Activated CD8-positive, alpha-beta T cell treated with anti-CD3 and anti-CD28 coated beads, Interleukin-2, amount 10 ng/mL, durations not matched to agents 7 days and 5 days (primary cell): ENCODE measurements around the gene ATM. TPM values are rescaled to one million over a fixed set of nuclear protein-coding genes. Genes with fewer than 3 reads are reported as not detected.

Experiments used
- ATAC-seq: fragments of 150-1000 bp; cut with Tn5 transposase; one replicate; pipeline ENCODE4 v1.10.0; 2021; ENCODE audit warnings: moderate library complexity
- CTCF ChIA-PET: fragments of 350-600 bp; sonication (Branson Sonifier 250); formaldehyde crosslinking; loops from one replicate; lab custom pipeline; 2021; ENCODE audit warnings: antibody characterized with exemption; lab: Charles Lee
- POLR2A ChIA-PET: fragments of 350-600 bp; sonication (Branson Sonifier 250); formaldehyde crosslinking; loops from one replicate; lab custom pipeline; 2021; ENCODE audit warnings: antibody characterized with exemption; lab: Charles Lee
- DNase-seq: peaks from one replicate; pipeline ENCODE4 v3.0.0-alpha.2; 2020
- H3K27ac Mint-ChIP-seq: one replicate; pipeline ENCODE4 v1.8.0; 2021; ENCODE audit warnings: mild to moderate bottlenecking, mixed read lengths
- H3K27me3 Mint-ChIP-seq: one replicate; pipeline ENCODE4 v1.8.0; 2021; ENCODE audit warnings: low read depth, mixed read lengths
- H3K36me3 Mint-ChIP-seq: one replicate; pipeline ENCODE4 v1.8.0; 2021; ENCODE audit warnings: low read depth, mixed read lengths
- H3K4me1 Mint-ChIP-seq: one replicate; pipeline ENCODE4 v1.8.0; 2021; ENCODE audit warnings: low read depth, mixed read lengths
- H3K4me3 Mint-ChIP-seq: one replicate; pipeline ENCODE4 v1.8.0; 2021; ENCODE audit warnings: mild to moderate bottlenecking, mixed read lengths
- H3K9me3 Mint-ChIP-seq: one replicate; pipeline ENCODE4 v1.8.0; 2022; ENCODE audit warnings: mixed read lengths; ENCODE audit not compliant: insufficient read depth
- total RNA-seq, 2 experiments: library from RNA; stranded (reverse); gene quantifications; one replicate each; pipeline ENCODE4 v1.2.3, GENCODE V29; 2021

The ATM gene
- total RNA-seq, 2 experiments from 2014 or later, result 206 to 214 TPM

DNA sequence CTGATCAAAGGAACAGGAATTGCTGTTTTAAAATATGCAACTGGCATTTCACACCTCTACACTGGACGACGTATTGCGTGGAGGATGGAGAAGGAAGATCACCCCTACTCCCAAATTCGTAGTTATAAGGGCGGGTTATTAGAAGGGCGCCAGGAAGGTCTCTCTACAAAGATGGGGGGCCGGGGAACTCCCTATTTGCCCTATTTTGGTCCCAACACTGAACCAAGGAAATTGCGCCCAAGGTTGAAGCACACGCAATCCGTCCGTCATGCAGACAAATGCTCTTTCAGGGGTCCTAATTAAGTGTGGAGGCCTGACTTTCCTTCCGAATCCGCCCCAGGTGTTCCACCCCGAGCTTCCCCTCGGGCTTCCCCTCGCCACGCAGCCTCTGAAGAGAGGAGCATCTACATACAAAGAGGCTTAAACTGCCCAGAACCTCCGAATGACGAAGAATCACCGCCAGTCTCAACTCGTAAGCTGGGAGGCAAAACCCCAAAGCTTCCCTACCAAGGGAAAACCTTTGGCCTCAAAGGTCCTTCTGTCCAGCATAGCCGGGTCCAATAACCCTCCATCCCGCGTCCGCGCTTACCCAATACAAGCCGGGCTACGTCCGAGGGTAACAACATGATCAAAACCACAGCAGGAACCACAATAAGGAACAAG lies 825 bp upstream of the ATM start:
- Mint-ChIP-seq H3K4me3 (no peak overlapping the region), H3K4me1 (peaks cover 41% of the 10 kb centered on the region), H3K36me3 (peaks cover 68% of the 10 kb centered on the region)

DNA sequence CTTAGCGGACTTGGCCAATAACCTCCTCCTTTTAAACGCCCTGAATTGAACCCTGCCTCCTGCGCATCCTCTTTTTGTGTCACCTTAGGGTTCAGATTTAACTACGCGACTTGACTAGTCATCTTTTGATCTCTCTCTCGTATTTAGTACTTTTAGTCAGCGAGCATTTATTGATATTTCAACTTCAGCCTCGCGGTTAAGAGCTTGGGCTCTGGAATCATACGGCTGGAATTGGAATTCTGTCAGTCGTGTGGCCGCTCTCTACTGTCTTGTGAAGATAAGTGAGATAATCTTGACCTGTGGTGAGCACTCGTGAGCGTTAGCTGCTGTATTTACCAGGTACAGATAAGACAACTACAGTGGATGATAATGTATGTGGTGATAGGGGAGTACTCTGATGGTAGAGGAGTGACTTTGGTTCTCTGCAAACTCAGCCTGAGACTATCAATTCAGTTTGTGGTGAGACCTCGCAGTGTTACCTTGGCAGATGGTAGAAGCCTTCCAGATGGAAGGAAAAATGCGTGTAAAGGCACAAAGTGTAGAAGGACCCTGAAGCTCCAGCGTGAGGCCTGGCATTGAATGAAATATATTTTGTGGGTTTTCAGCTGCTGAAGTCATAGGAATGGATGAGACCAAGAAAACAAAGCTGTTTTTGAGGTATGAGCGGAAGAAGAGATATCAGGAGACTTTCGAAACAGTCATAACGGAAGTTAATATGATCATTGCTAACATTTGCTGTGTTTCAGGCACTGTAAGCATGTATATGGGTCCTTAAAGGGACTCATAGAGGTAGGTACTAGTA lies 682 bp downstream of the ATM start:
- Mint-ChIP-seq H3K4me1 (peaks cover 35% of the 10 kb centered on the region), H3K27me3 (no peaks in the 10 kb centered on the region), H3K27ac (no peak overlapping the region), H3K9me3 (no peaks in the 10 kb centered on the region), H3K36me3 (peaks cover 70% of the 10 kb centered on the region), H3K4me3 (no peak overlapping the region)
- DNase-seq, result peak; percentile 57
- ATAC-seq, result peak; percentile 16
- ChIA-PET POLR2A (interaction anchor here (0.6 to 9.2 kb wide), 13 partner anchors 8 to 443 kb away, joined by 3 to 375 read pairs (median 3); partner anchors contain the start of gene CUL5), CTCF (interaction anchor here (0.6 to 7.5 kb wide), 11 partner anchors 10 to 105 kb away, joined by 3 to 111 read pairs (median 4); no protein-coding TSS in a partner anchor)

More for the DNA sequence above, 825 bp upstream of the ATM start:
- no peak overlapping the region for H3K27ac Mint-ChIP-seq
- DNase-seq (no peak), ATAC-seq (no peak)
- no peaks in the 10 kb centered on the region for H3K9me3 Mint-ChIP-seq
- ChIA-PET POLR2A (interaction anchor here (0.6 to 9.2 kb wide), 13 partner anchors 8 to 113 kb away, joined by 3 to 375 read pairs (median 5); partner anchors contain the start of gene ACAT1), CTCF (interaction anchor here (0.7 to 7.5 kb wide), 13 partner anchors 9 to 442 kb away, joined by 3 to 111 read pairs (median 4); partner anchors contain the start of gene CUL5)
- H3K27me3 Mint-ChIP-seq, result no peaks in the 10 kb centered on the region

DNA sequence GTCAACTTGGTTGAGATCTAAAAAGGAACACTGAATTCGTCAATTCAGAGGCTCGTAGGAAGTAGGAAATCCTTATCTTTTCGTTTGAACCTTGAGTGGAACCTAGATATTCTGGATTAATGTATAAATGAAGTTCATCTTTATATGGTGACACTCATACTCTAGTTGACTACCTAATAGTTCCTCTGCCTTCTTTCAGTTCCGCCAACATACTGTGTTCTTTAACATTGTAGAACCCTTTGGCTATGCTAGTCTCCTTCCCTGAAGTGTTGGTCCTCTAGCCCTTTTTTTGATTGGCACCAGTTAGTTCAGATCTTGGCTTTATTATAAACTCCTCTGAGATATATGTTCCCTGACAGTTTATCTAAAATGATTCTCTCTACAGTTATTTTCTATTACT lies 1.5 kb downstream of the ATM start:
- H3K9me3 Mint-ChIP-seq, result no peaks in the 10 kb centered on the region
- no peak for DNase-seq
- no peak overlapping the region for H3K27ac Mint-ChIP-seq
- ATAC-seq, result no peak
- CTCF ChIA-PET, result interaction anchor here (1.1 to 7.5 kb wide), 5 partner anchors 11 to 107 kb away, joined by 3 to 111 read pairs (median 4); no protein-coding TSS in a partner anchor
- H3K36me3 Mint-ChIP-seq, result peaks cover 70% of the 10 kb centered on the region
- H3K4me3 Mint-ChIP-seq, result no peak overlapping the region
- peaks cover 35% of the 10 kb centered on the region for H3K4me1 Mint-ChIP-seq
- no peaks in the 10 kb centered on the region for H3K27me3 Mint-ChIP-seq
- POLR2A ChIA-PET, result interaction anchor here (0.5 to 9.2 kb wide), 11 partner anchors 9 to 215 kb away, joined by 3 to 375 read pairs (median 3); partner anchors contain the start of gene CUL5

DNA sequence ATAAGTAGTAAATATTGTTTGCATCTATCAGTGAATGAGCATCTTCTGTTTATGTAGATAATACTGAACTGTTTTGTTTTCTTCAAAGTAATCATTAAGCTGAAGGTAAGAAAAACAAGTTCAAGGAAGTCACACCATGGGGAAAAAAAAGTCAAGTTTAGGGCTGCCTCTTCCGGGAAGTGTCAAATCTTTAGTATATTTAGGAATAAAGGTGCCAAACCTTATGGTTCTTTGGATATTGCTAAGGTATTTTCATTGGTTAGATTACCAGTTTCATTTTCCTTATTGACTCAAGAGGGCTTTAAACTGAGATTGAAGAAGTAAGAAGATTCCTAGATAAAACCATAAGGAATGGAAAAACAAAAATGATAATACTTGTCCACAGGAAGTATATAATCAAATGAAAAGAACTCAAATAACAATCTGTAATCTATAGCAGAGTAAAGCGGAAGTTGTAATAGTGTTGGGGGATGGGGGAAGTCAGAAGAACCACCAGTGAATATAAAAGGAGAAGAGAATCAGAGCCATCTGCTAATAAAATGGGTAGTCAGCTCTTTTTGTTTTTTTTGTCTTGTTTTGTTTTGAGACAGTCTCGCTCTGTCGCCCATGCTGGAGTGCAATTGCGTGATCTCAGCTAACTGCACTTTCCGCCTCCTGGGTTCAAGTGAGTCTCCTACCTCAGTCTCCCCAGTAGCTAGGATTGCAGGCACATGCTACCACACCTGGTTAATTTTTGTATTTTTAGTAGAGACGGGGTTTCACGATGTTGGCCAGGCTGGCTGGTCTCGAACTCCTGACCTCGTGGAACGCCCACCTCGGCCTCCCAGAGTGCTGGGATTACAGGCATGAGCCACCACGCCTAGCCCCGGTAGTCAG lies 2.3 kb downstream of the ATM start:
- no peaks in the 10 kb centered on the region for H3K9me3 Mint-ChIP-seq
- H3K36me3 Mint-ChIP-seq, result peaks cover 71% of the 10 kb centered on the region
- no peaks in the 10 kb centered on the region for H3K27me3 Mint-ChIP-seq
- ChIA-PET POLR2A (interaction anchor here (0.5 to 9.2 kb wide), 4 partner anchors 9 to 106 kb away, joined by 3 to 375 read pairs (median 16); no protein-coding TSS in a partner anchor), CTCF (interaction anchor here (1.1 to 7.5 kb wide), 3 partner anchors 13 to 108 kb away, joined by 3 to 111 read pairs (median 13); no protein-coding TSS in a partner anchor)
- peaks cover 35% of the 10 kb centered on the region for H3K4me1 Mint-ChIP-seq
- ATAC-seq, result no peak
- no peak overlapping the region for H3K4me3 Mint-ChIP-seq
- peak; percentile 47 for DNase-seq
- H3K27ac Mint-ChIP-seq, result no peak overlapping the region

DNA sequence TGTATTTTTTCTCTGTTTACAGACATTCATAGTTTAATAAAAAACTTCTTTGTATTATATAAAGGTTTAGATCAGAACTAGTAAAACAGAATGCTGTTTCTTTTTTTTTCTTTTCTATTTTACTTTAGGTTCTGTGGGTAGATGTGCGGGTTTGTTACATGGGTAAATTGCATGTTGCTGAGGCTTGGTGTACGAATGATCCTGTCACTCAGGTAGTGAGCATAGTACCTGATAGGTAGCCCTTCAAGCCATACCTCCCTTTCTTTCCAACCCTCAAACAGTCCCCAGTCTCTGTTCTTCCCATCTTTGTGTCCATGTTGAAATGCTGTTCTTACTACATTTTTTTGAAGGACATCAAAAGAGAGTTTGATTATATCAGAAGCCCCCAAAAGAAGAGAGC lies 3.2 kb downstream of the ATM start:
- H3K27me3 Mint-ChIP-seq, result no peaks in the 10 kb centered on the region
- no peak overlapping the region for H3K4me3 Mint-ChIP-seq
- peaks cover 35% of the 10 kb centered on the region for H3K4me1 Mint-ChIP-seq
- ATAC-seq (no peak), DNase-seq (peak; percentile 44)
- H3K27ac Mint-ChIP-seq, result no peak overlapping the region
- ChIA-PET POLR2A (interaction anchor here (0.7 to 9.2 kb wide), 5 partner anchors 8 to 107 kb away, joined by 3 to 375 read pairs (median 4); no protein-coding TSS in a partner anchor), CTCF (interaction anchor here (7.5 kb wide), 1 partner anchor 12 kb away, joined by 111 read pairs; no protein-coding TSS in a partner anchor)
- no peaks in the 10 kb centered on the region for H3K9me3 Mint-ChIP-seq
- H3K36me3 Mint-ChIP-seq, result peaks cover 69% of the 10 kb centered on the region

DNA sequence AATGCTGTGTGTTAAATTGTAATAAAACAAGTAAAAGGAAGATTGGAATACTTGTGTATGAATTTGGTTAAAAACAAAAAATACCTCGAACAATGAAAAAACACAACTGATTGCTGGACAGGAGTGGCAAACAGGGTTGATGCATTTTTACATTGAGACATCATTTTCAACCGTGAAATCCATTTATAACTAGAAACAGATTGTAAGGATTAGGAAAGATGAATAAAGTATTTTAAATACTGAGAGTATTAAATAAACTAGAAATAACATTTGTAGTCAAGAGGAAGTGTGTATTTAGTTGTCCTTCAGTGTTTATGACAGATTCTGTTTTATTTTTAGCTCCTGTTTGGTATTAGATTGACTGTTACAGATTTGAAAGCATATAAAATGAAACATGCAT lies 5.4 kb downstream of the ATM start:
- DNase-seq (no peak), ATAC-seq (no peak)
- Mint-ChIP-seq H3K9me3 (no peaks in the 10 kb centered on the region), H3K27ac (peak overlapping the region; percentile 91), H3K4me1 (peaks cover 49% of the 10 kb centered on the region), H3K4me3 (peak overlapping the region; percentile 79), H3K36me3 (peaks cover 78% of the 10 kb centered on the region), H3K27me3 (no peaks in the 10 kb centered on the region)
- ChIA-PET POLR2A (interaction anchor here (9.2 kb wide), 1 partner anchor 11 kb away, joined by 375 read pairs; no protein-coding TSS in a partner anchor), CTCF (interaction anchor here (1.8 kb wide), 1 partner anchor 10 kb away, joined by 16 read pairs; no protein-coding TSS in a partner anchor)

DNA sequence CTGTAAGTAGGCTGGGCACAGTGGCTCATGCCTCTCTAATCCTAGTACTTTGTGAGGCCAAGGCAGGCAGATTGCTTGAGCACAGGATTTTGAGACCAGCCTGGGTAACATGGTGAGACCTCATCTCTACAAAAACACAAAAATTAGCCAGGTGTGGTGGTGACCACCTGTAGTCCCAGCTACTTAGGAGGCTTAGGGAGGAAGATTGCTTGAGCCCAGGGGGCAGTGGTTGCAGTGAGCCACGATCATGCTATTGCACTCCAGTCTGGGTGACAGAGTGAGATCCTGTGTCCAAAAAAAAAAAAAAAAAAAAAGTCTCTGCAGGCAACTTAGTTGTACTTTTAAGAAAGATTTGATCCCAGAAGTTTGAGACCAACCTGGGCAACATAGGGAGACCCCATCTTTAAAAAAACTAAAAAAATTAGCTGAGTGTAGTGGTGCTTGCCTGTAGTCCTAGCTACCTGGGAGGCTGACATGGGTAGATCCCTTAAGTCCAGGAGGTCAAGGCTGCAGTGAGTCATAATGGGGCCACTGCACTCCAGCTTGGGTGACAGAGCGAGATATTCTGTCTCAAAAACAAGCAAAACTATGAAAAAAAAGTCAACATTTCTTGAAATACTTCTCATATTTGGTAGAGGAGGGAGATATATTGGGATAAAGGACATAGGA lies 10.5 kb downstream of the ATM start:
- ATAC-seq (no peak), DNase-seq (no peak)
- POLR2A ChIA-PET, result interaction anchor here (2.7 kb wide), 1 partner anchor 9 kb away, joined by 28 read pairs; the partner anchor contains the start of genes ATM and NPAT
- CTCF ChIA-PET, result no interaction called here
- no peaks in the 10 kb centered on the region for H3K9me3 Mint-ChIP-seq
- peak overlapping the region; percentile 69 for H3K27ac Mint-ChIP-seq
- no peaks in the 10 kb centered on the region for H3K27me3 Mint-ChIP-seq
- no peak overlapping the region for H3K4me3 Mint-ChIP-seq
- peaks cover 80% of the 10 kb centered on the region for H3K36me3 Mint-ChIP-seq
- H3K4me1 Mint-ChIP-seq, result peaks cover 81% of the 10 kb centered on the region

DNA sequence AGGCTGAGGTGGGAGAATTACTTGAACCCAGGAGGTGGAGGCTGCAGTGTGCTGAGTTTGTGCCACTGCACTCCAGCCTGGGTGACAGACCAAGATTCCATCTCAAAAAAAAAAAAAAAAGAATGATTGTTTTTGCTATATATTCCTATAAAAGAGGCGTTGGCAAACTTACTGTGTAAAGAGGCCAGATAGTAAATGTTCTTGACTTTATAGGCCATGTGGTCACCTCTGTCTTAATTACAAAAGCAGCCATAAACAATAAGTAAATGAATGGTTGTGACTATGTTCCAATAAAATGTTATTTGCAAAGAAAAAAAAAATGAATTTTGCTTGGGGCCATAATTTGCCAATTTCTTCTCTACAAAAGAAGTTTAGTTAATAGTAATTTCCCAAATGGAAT lies 12.3 kb downstream of the ATM start:
- Mint-ChIP-seq H3K4me3 (no peak overlapping the region), H3K27me3 (no peaks in the 10 kb centered on the region), H3K27ac (no peak overlapping the region), H3K9me3 (no peaks in the 10 kb centered on the region), H3K36me3 (peaks cover 81% of the 10 kb centered on the region), H3K4me1 (peaks cover 82% of the 10 kb centered on the region)
- ChIA-PET CTCF (interaction anchor here (8.2 kb wide), 1 partner anchor 12 kb away, joined by 111 read pairs; the partner anchor contains the start of genes ATM and NPAT), POLR2A (interaction anchor here (2.7 to 8.7 kb wide), 2 partner anchors 10 to 11 kb away, joined by 28 to 375 read pairs; partner anchors contain the start of genes ATM and NPAT)
- DNase-seq, result no peak
- ATAC-seq, result no peak

DNA sequence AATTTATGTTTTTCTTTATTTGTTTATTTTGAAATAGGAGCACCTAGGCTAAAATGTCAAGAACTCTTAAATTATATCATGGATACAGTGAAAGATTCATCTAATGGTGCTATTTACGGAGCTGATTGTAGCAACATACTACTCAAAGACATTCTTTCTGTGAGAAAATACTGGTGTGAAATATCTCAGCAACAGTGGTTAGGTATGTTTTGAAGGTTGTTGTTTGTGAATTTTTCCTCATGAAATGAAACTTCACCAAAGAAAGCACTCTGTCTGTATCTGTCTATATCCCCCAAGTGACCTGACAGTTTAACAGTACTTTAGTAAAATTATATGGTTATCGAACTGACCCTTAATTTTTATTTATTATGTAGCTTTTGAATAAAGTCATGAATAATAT lies 12.8 kb downstream of the ATM start:
- POLR2A ChIA-PET, result interaction anchor here (0.7 to 8.7 kb wide), 3 partner anchors 11 to 395 kb away, joined by 3 to 375 read pairs (median 8); partner anchors contain the start of genes ATM and NPAT

DNA sequence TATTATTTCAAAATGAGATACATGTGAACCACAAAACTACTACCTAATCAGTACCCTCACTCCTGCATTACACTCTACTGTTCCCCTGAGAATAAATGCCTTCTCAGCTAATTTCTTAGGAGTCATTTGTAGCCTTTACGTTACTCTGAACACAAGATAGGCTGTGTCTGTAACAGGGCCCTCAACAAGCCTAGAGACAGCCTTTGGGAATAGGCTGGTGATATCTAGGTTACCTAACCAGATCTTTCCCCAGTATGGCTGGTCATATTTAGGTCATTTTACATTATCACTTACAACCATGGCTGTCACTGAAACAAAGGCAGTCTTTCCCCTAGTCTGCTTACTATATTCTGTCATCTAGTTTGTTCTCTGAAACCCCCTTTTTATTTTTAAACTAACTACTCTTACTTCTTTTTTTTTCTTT lies 14.2 kb downstream of the ATM start:
- H3K4me1 Mint-ChIP-seq, result peaks cover 83% of the 10 kb centered on the region
- no peaks in the 10 kb centered on the region for H3K9me3 Mint-ChIP-seq
- ChIA-PET CTCF (interaction anchor here (0.9 to 8.2 kb wide), 5 partner anchors 9 to 412 kb away, joined by 3 to 111 read pairs (median 4); partner anchors contain the start of genes ATM and NPAT), POLR2A (interaction anchor here (1.4 to 8.7 kb wide), 4 partner anchors 12 to 55 kb away, joined by 3 to 375 read pairs (median 6); partner anchors contain the start of genes ATM and NPAT)
- peak overlapping the region; percentile 70 for H3K4me3 Mint-ChIP-seq
- H3K27ac Mint-ChIP-seq, result peak overlapping the region; percentile 96
- ATAC-seq (peak; percentile 45), DNase-seq (no peak)
- peaks cover 82% of the 10 kb centered on the region for H3K36me3 Mint-ChIP-seq
- no peaks in the 10 kb centered on the region for H3K27me3 Mint-ChIP-seq

More for the DNA sequence above, 12.8 kb downstream of the ATM start:
- no peaks in the 10 kb centered on the region for H3K9me3 Mint-ChIP-seq
- peak overlapping the region; percentile 96 for H3K27ac Mint-ChIP-seq
- H3K36me3 Mint-ChIP-seq, result peaks cover 82% of the 10 kb centered on the region
- H3K4me3 Mint-ChIP-seq, result peak overlapping the region; percentile 70
- H3K4me1 Mint-ChIP-seq, result peaks cover 82% of the 10 kb centered on the region
- CTCF ChIA-PET, result interaction anchor here (8.2 kb wide), 1 partner anchor 12 kb away, joined by 111 read pairs; the partner anchor contains the start of genes ATM and NPAT
- ATAC-seq (no peak), DNase-seq (no peak)
- H3K27me3 Mint-ChIP-seq, result no peaks in the 10 kb centered on the region
